H1 (cell line): ENCODE results near the gene RNF187. TPM values are rescaled to one million over a fixed set of nuclear protein-coding genes. Genes with fewer than 3 reads are reported as not detected.

Experiments
- GABPA ChIP-seq: IDR thresholded peaks from 2 replicates; pipeline ENCODE4 v1.6.1; 2011; ENCODE audit warnings: mild to moderate bottlenecking, low read length, moderate library complexity, borderline replicate concordance; ENCODE audit not compliant: insufficient read depth
- MAFK ChIP-seq: IDR thresholded peaks from 2 replicates; pipeline ENCODE4 v1.6.1; 2012; ENCODE audit warnings: low read depth, mild to moderate bottlenecking, improper control_type of control experiment, low read length
- NRF1 ChIP-seq: IDR thresholded peaks from 2 replicates; pipeline ENCODE4 v1.6.1; 2011; ENCODE audit warnings: mild to moderate bottlenecking, low read depth, low read length, improper control_type of control experiment
- RAD21 ChIP-seq, 2 experiments: IDR thresholded peaks in 1 of 2; conservative IDR thresholded peaks in 1 of 2; 2 replicates each; pipeline ENCODE4 v1.6.1; 2011; ENCODE audit warnings: low read depth in 2 of 2, low read length in 2 of 2, improper control_type of control experiment in 1 of 2, inconsistent platforms in 1 of 2, mild to moderate bottlenecking in 1 of 2, moderate library complexity in 1 of 2
- SIN3A ChIP-seq, 2 experiments: IDR thresholded peaks in 1 of 2; conservative IDR thresholded peaks in 1 of 2; 2 replicates each; pipeline ENCODE4 v1.6.1; 2011 to 2012; ENCODE audit warnings: low read length in 2 of 2, improper control_type of control experiment in 1 of 2, low read depth in 1 of 2, mild to moderate bottlenecking in 1 of 2
- polyA plus RNA-seq, 7 experiments: library from polyadenylated mRNA; depleted of rRNA in 3 of 7; stranded (reverse) in 5 of 7; unstranded in 2 of 7; fragments of >200 nt in 5 of 7; fragments of 200-250 nt in 2 of 7; gene quantifications; 1 replicate in 5 of 7; 2 replicates in 1 of 7; 4 replicates in 1 of 7; pipeline versions ENCODE4 v1.2.1 to v1.2.3, GENCODE V29; 2011 to 2013; ENCODE audit warnings: missing spikeins in 2 of 7, mixed read lengths in 2 of 7
- total RNA-seq: library from RNA; stranded (reverse); fragmentation: NEBNext Ultra II Directional; extraction: Animal tissue kit (Norgen Biotek cat#: 25700); gene quantifications from 2 replicates; pipeline ENCODE4 v1.2.1, GENCODE V29; 2021
- TF ChIP-seq, protein P1 (sequence below): IDR thresholded peaks from 2 replicates; pipeline ENCODE4 v1.6.1; 2012; ENCODE audit warnings: inconsistent platforms
- TF ChIP-seq, protein P2 (sequence below): IDR thresholded peaks from 2 replicates; pipeline ENCODE4 v1.6.1; 2012; ENCODE audit warnings: low read length, inconsistent platforms

RNF187 gene
- total and polyA plus RNA-seq, 2 of the 8 experiments (the other 6 are each of a cell fraction or from before 2014, with no cell fraction given): 47.0 to 113 TPM

DNA sequence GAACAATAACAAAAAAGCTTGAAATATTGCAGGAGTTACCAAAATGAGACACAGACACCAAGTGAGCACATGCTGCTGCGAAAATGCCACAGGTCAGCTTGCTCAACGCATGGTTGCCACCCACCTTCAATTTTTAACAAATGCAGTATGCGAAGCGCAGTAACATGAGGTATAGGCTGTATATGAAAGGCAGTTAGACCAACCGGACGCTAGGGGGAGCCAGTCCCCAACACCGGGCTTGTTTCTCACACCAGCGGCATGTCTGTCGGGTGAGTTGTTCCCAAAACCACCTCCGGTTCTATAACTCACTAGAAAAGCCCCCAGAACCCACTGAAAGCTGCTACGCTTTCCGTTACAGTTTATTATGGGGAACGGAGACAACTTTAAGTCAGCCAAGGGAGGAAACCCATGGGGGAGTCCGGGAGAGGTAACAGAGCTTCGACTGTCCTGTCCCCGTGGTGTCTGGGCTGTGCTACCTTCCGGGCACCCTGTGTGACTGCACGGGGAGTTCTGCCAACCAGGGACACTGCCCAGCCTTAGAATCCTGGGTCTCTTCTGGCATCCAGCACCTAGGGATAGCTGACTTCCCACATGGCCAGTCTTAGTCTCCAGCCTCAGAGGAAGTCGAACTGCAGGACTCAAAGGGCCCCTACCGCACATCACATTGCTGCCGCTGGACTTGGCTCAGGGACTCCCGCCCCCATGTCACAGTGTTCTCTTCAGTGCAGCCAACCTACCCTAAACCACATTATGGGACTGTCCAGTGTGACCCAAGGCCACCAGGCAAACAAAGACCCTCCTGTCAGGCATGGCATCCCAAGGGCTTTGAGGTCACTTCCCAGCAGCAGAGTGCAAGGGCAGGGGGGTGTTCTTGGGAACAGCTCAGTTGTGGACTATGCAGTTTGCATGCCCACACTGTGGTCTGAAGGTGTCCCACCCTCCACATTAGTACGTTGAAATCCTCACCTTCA lies 14.0 kb downstream of the RNF187 start (continued):
- TF ChIP-seq, protein P1, sequence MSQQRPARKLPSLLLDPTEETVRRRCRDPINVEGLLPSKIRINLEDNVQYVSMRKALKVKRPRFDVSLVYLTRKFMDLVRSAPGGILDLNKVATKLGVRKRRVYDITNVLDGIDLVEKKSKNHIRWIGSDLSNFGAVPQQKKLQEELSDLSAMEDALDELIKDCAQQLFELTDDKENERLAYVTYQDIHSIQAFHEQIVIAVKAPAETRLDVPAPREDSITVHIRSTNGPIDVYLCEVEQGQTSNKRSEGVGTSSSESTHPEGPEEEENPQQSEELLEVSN: peak; percentile 36; the same call in 1 of the 2 replicates
- no peak for TF ChIP-seq MAFK
- peak; percentile 82 for TF ChIP-seq RAD21 (IDR thresholded peaks at IDR 0.05 in 1 of 2, conservative IDR thresholded peaks at IDR 0.05 in 1 of 2; ENCODE audit: low read depth in 2 of 2, low read length in 2 of 2)
- TF ChIP-seq GABPA: no peak
- TF ChIP-seq NRF1: no peak
- TF ChIP-seq SIN3A (conservative IDR thresholded peaks at IDR 0.05 in 1 of 2, IDR thresholded peaks at IDR 0.05 in 1 of 2; ENCODE audit: low read depth in 1 of 2, low read length in 2 of 2): 0 out of 4 replicates have a peak, but pooled peaks of 1 of the 2 experiments have one; percentile 17
- TF ChIP-seq, protein P2, sequence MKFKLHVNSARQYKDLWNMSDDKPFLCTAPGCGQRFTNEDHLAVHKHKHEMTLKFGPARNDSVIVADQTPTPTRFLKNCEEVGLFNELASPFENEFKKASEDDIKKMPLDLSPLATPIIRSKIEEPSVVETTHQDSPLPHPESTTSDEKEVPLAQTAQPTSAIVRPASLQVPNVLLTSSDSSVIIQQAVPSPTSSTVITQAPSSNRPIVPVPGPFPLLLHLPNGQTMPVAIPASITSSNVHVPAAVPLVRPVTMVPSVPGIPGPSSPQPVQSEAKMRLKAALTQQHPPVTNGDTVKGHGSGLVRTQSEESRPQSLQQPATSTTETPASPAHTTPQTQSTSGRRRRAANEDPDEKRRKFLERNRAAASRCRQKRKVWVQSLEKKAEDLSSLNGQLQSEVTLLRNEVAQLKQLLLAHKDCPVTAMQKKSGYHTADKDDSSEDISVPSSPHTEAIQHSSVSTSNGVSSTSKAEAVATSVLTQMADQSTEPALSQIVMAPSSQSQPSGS: no peak
